IMR-90 (cell line): ENCODE results near the gene OR6B1. TPM values are rescaled to one million over a fixed set of nuclear protein-coding genes. Genes with fewer than 3 reads are reported as not detected.

Source experiments
- ATAC-seq: fragments of 200-7000 bp; cut with Tn5 transposase; 2 replicates; pipeline ENCODE4 v1.9.1; 2020; ENCODE audit warnings: low read depth, mild to moderate bottlenecking, moderate library complexity
- BruUV-seq: library from RNA; stranded (reverse); fragments of 400-500 nt; replicated peaks from 2 replicates; lab custom pipeline; 2021; lab: Mats Ljungman, UMichigan
- CTCF ChIA-PET: fragments of 300-600 bp; formaldehyde crosslinking; extraction: SDS; loops from one replicate; lab custom pipeline; 2021; ENCODE audit warnings: antibody characterized with exemption; lab: Yijun Ruan, JAX
- POLR2A ChIA-PET: fragments of 300-600 bp; sonication (Branson Sonifier 250); formaldehyde crosslinking; loops from one replicate; lab custom pipeline; 2022; ENCODE audit warnings: antibody characterized with exemption; ENCODE audit not compliant: unreplicated experiment; lab: Charles Lee
- DNase-seq: peaks from one replicate; pipeline ENCODE4 v3.0.0; 2013
- H2AFZ ChIP-seq: replicated peaks from 2 replicates; pipeline ENCODE3; 2013; ENCODE audit warnings: low read length, mild to moderate bottlenecking; ENCODE audit not compliant: poor library complexity
- H2AK5ac ChIP-seq: 2 replicates; pipeline ENCODE4 v1.6.1; 2013; ENCODE audit warnings: low read depth, low read length, inconsistent platforms
- H2AK9ac ChIP-seq: replicated peaks from 2 replicates; pipeline ENCODE3; 2013; ENCODE audit warnings: mild to moderate bottlenecking, low read depth, low read length, moderate library complexity; ENCODE audit not compliant: poor library complexity
- H2BK120ac ChIP-seq: 2 replicates; pipeline ENCODE4 v1.6.1; 2013; ENCODE audit warnings: low read depth, low read length, inconsistent platforms
- H2BK15ac ChIP-seq: 3 replicates; pipeline ENCODE4 v1.6.1; 2013; ENCODE audit warnings: low read depth, low read length, inconsistent platforms
- H2BK20ac ChIP-seq: 2 replicates; pipeline ENCODE4 v1.6.1; 2013; ENCODE audit warnings: low read depth, mild to moderate bottlenecking, inconsistent platforms, low read length, moderate library complexity
- H2BK5ac ChIP-seq: 2 replicates; pipeline ENCODE4 v1.6.1; 2013; ENCODE audit warnings: mild to moderate bottlenecking, low read depth, low read length, inconsistent platforms; ENCODE audit not compliant: poor library complexity, severe bottlenecking
- H3K14ac ChIP-seq: replicated peaks from 2 replicates; pipeline ENCODE4 v1.6.1; 2013; ENCODE audit warnings: low read depth, low read length, inconsistent platforms
- H3K18ac ChIP-seq: 2 replicates; pipeline ENCODE4 v1.6.1; 2013; ENCODE audit warnings: low read depth, low read length, control low read depth
- H3K23ac ChIP-seq: 2 replicates; pipeline ENCODE4 v1.6.1; 2013; ENCODE audit warnings: low read depth, low read length, inconsistent platforms
- H3K27ac ChIP-seq: 2 replicates; pipeline ENCODE4 v1.5.1; 2013; ENCODE audit warnings: mild to moderate bottlenecking, control low read depth, low read length; ENCODE audit not compliant: insufficient read depth
- H3K27me3 ChIP-seq: 2 replicates; pipeline ENCODE4 v1.6.1; 2013; ENCODE audit warnings: low read length; ENCODE audit not compliant: control insufficient read depth, insufficient read depth
- H3K36me3 ChIP-seq: 2 replicates; pipeline ENCODE4 v1.6.1; 2013; ENCODE audit warnings: low read length, mixed read lengths; ENCODE audit not compliant: control insufficient read depth, insufficient read depth
- H3K4ac ChIP-seq: 2 replicates; pipeline ENCODE4 v1.6.1; 2013; ENCODE audit warnings: low read depth, low read length, inconsistent platforms
- H3K4me1 ChIP-seq: 2 replicates; pipeline ENCODE4 v1.6.1; 2013; ENCODE audit warnings: low read length, mixed read lengths; ENCODE audit not compliant: control insufficient read depth, insufficient read depth
- H3K4me2 ChIP-seq: 2 replicates; pipeline ENCODE4 v1.6.1; 2013; ENCODE audit warnings: low read depth, mild to moderate bottlenecking, control low read depth, low read length, moderate library complexity
- H3K4me3 ChIP-seq: 2 replicates; pipeline ENCODE4 v1.5.1; 2013; ENCODE audit warnings: low read depth, mild to moderate bottlenecking, control low read depth, low read length, moderate library complexity; ENCODE audit not compliant: insufficient read depth
- H3K56ac ChIP-seq: 2 replicates; pipeline ENCODE4 v1.6.1; 2013; ENCODE audit warnings: low read length, inconsistent platforms; ENCODE audit not compliant: insufficient read depth; ENCODE audit errors: extremely low read depth
- H3K79me1 ChIP-seq, 2 experiments: 2 replicates each; pipeline ENCODE4 v1.6.1; 2013; ENCODE audit warnings: low read length in 2 of 2, inconsistent platforms in 1 of 2, low read depth in 1 of 2
- H3K9ac ChIP-seq: 2 replicates; pipeline ENCODE4 v1.6.1; 2013; ENCODE audit warnings: low read depth, low read length, control low read depth
- H3K9me1 ChIP-seq: 2 replicates; pipeline ENCODE4 v1.6.1; 2013; ENCODE audit warnings: low read length, inconsistent platforms; ENCODE audit not compliant: insufficient read depth
- H3K9me3 ChIP-seq: 2 replicates; pipeline ENCODE4 v1.6.1; 2013; ENCODE audit warnings: low read length; ENCODE audit not compliant: control insufficient read depth, insufficient read depth
- H4K20me1 ChIP-seq: 2 replicates; pipeline ENCODE4 v1.6.1; 2013; ENCODE audit warnings: low read length, inconsistent platforms; ENCODE audit not compliant: insufficient read depth
- H4K5ac ChIP-seq: 2 replicates; pipeline ENCODE4 v1.6.1; 2013; ENCODE audit warnings: mild to moderate bottlenecking, low read depth, low read length, control low read depth
- H4K8ac ChIP-seq, 2 experiments: 2 replicates each; pipeline ENCODE4 v1.6.1; 2013; ENCODE audit warnings: low read depth in 2 of 2, low read length in 2 of 2, control low read depth in 1 of 2, inconsistent platforms in 1 of 2
- H4K91ac ChIP-seq: 2 replicates; pipeline ENCODE4 v1.6.1; 2013; ENCODE audit warnings: low read depth, low read length, inconsistent platforms; ENCODE audit not compliant: insufficient read depth
- FOS ChIP-seq: fragments of 150-350 bp; IDR thresholded peaks from 2 replicates; pipeline ENCODE4 v1.6.1; 2016; ENCODE audit warnings: low read depth, low read length
- MAFK ChIP-seq: IDR thresholded peaks from 2 replicates; pipeline ENCODE4 v1.6.1; 2012; ENCODE audit warnings: low read depth, low read length, improper control_type of control experiment
- MXI1 ChIP-seq: IDR thresholded peaks from 2 replicates; pipeline ENCODE4 v1.6.1; 2012; ENCODE audit warnings: low read depth, mild to moderate bottlenecking, low read length, moderate library complexity, borderline replicate concordance
- SMC3 ChIP-seq: fragments of 150-350 bp; IDR thresholded peaks from 2 replicates; pipeline ENCODE4 v1.6.1; 2016; ENCODE audit warnings: low read depth, mild to moderate bottlenecking, antibody characterized with exemption, low read length, moderate library complexity
- WGBS, 2 experiments: methylation state at CpG; one replicate each; pipeline versions ENCODE4 v1.1.5 to v1.1.7; 2013; ENCODE audit warnings: missing lambda C conversion rate in 2 of 2; ENCODE audit not compliant: insufficient read length in 1 of 2; ENCODE audit errors: extremely low coverage in 2 of 2; 5-methylcytosine and 5-hydroxymethylcytosine counted together
- dilution Hi-C: fragments of 300-500 bp; cut with HindIII; formaldehyde crosslinking; loops from one replicate; pipeline ENCODE4 v1.14.3; 2018; ENCODE audit warnings: low sequenced_read_pairs; ENCODE audit not compliant: unreplicated experiment
- in situ Hi-C: fragments of 300-500 bp; cut with MboI; formaldehyde crosslinking; loops from 3 replicates; pipeline ENCODE4 v1.14.3; 2019; ENCODE audit warnings: low sequenced_read_pairs, inconsistent platforms, mixed read lengths
- intact Hi-C: fragments of 100-400 bp; cut with micrococcal nuclease; formaldehyde crosslinking; loops from 2 replicates; pipeline ENCODE4 v1.10.0; 2022
- polyA plus RNA-seq, 3 experiments: library from polyadenylated mRNA; depleted of rRNA; stranded (reverse); fragments of >200 nt; gene quantifications; 2 replicates each; pipeline ENCODE4 v1.2.3, GENCODE V29; 2012; ENCODE audit warnings: low replicate concordance in 1 of 3
- total RNA-seq: library from RNA; depleted of rRNA; stranded (reverse); fragments of >200 nt; gene quantifications from 2 replicates; pipeline ENCODE4 v1.2.3, GENCODE V29; 2012
- TF ChIP-seq, protein P1 (sequence below): conservative IDR thresholded peaks from 2 replicates; pipeline ENCODE4 v1.5.1; 2012; ENCODE audit warnings: mild to moderate bottlenecking, low read depth, low read length, improper control_type of control experiment

Gene OR6B1
- total and polyA plus RNA-seq, 2 of the 4 experiments (the other 2 are of a cell fraction): not detected

DNA sequence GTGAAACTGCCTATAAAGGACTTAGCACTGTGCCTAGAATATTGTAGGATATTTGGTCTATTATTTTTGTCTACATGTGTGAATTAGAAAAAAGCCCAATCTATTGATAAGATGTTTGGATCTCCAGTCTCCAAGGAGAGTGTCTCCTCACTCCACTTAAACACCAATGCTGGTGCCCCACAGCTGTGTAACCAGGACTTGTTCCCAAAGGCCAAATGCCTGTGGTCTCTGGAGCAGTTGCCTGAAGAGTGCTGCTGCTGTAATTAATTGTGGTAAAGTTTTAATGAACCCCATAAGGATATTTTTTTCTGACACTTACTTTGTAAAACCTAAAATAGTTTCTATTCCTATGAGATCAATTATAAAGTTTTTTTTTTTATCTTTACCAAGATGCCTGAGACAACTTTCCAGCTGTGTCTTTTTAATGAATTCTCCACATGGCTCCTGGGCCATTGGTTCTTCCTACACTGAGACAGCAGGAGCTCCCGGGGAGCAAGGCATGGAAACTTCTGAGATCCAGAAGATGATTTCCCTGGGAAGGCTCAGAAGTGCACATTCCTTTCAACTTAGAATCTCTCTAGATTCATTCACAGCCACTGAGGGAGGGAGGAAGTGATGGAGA, 37.4 kb downstream of the OR6B1 start:
- Histone ChIP-seq H3K9me1 (no peaks in the 10 kb centered on the region), H2BK20ac (no peak overlapping the region), H3K9ac (no peak overlapping the region), H3K4me1 (no peaks in the 10 kb centered on the region), H4K5ac (no peak overlapping the region), H2BK120ac (no peak overlapping the region), H2BK15ac (no peak overlapping the region), H2AFZ (no peak overlapping the region), H4K91ac (no peak overlapping the region), H3K14ac (no peak overlapping the region), H3K4ac (no peak overlapping the region), H4K20me1 (no peaks in the 10 kb centered on the region), H3K4me2 (no peak overlapping the region), H3K27ac (no peak overlapping the region), H3K36me3 (no peaks in the 10 kb centered on the region), H2AK9ac (no peak overlapping the region), H3K27me3 (no peaks in the 10 kb centered on the region), H4K8ac (no peak overlapping the region), H3K9me3 (no peaks in the 10 kb centered on the region), H3K4me3 (no peak overlapping the region), H2AK5ac (no peak overlapping the region), H3K56ac (no peak overlapping the region), H2BK5ac (no peak overlapping the region), H3K79me1 (no peaks in the 10 kb centered on the region), H3K23ac (no peak overlapping the region), H3K18ac (no peak overlapping the region)
- BruUV-seq: no TSS peak
- WGBS, 2 experiments: no CpG with 5 or more reads among the region's 1 CpG
- dilution Hi-C loops: no loop called here
- DNase-seq (no peak), ATAC-seq (no peak)
- in situ Hi-C loops: no loop called here
- ChIA-PET POLR2A (no interaction called here), CTCF (interaction anchor here (0.7 to 1.1 kb wide), 2 partner anchors 10 to 90 kb away, joined by 3 read pairs; no protein-coding TSS in a partner anchor)
- no peak for TF ChIP-seq MXI1
- TF ChIP-seq FOS: no peak
- no peak for TF ChIP-seq MAFK
- TF ChIP-seq SMC3: no peak
- TF ChIP-seq, protein P1, sequence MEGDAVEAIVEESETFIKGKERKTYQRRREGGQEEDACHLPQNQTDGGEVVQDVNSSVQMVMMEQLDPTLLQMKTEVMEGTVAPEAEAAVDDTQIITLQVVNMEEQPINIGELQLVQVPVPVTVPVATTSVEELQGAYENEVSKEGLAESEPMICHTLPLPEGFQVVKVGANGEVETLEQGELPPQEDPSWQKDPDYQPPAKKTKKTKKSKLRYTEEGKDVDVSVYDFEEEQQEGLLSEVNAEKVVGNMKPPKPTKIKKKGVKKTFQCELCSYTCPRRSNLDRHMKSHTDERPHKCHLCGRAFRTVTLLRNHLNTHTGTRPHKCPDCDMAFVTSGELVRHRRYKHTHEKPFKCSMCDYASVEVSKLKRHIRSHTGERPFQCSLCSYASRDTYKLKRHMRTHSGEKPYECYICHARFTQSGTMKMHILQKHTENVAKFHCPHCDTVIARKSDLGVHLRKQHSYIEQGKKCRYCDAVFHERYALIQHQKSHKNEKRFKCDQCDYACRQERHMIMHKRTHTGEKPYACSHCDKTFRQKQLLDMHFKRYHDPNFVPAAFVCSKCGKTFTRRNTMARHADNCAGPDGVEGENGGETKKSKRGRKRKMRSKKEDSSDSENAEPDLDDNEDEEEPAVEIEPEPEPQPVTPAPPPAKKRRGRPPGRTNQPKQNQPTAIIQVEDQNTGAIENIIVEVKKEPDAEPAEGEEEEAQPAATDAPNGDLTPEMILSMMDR: no peak
- intact Hi-C loops: no loop called here
